ENCODE data around the gene AHNAK.
"Not testable (repeated sequence)": the region's sequence is repeated elsewhere in the genome, so short reads cannot be mapped to it uniquely, and the experiment has no call there.

Gene AHNAK

DNA sequence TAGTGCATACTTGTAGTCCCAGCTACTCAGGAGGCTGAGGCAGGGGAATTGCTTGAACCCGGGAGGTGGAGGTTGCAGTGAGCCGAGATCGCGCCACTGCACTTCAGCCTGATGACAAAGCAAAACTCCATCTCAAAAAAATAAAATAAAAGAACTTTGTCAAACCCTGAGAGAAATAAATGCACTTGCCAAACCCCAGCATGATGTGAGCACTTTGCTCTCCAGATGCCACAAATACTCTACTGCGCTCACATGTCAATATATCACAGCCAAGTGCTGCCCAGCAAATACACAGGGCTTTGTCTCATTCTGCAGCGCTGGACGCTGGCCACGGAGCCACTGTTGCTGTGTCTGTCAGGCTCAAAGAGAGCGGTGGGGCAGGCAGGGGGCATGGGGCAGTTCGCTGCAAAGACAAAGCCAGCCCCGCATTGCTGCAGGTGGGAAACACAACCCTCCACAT, 45.1 kb downstream of the AHNAK start:
- Mint-ChIP-seq H3K9me3 (no peaks in the 10 kb centered on the region), H3K36me3 (ENCODE audit: low read depth) (no peaks in the 10 kb centered on the region), H3K27ac (no peak overlapping the region), H3K4me1 (peaks cover 55% of the 10 kb centered on the region), H3K4me3 (no peak overlapping the region), H3K27me3 (ENCODE audit: low read depth, poor library complexity) (peaks cover 46% of the 10 kb centered on the region)
- peak; percentile 20 for DNase-seq
- TF ChIP-seq, protein P1, sequence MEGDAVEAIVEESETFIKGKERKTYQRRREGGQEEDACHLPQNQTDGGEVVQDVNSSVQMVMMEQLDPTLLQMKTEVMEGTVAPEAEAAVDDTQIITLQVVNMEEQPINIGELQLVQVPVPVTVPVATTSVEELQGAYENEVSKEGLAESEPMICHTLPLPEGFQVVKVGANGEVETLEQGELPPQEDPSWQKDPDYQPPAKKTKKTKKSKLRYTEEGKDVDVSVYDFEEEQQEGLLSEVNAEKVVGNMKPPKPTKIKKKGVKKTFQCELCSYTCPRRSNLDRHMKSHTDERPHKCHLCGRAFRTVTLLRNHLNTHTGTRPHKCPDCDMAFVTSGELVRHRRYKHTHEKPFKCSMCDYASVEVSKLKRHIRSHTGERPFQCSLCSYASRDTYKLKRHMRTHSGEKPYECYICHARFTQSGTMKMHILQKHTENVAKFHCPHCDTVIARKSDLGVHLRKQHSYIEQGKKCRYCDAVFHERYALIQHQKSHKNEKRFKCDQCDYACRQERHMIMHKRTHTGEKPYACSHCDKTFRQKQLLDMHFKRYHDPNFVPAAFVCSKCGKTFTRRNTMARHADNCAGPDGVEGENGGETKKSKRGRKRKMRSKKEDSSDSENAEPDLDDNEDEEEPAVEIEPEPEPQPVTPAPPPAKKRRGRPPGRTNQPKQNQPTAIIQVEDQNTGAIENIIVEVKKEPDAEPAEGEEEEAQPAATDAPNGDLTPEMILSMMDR (IDR thresholded peaks at IDR 0.05) = no peak

DNA sequence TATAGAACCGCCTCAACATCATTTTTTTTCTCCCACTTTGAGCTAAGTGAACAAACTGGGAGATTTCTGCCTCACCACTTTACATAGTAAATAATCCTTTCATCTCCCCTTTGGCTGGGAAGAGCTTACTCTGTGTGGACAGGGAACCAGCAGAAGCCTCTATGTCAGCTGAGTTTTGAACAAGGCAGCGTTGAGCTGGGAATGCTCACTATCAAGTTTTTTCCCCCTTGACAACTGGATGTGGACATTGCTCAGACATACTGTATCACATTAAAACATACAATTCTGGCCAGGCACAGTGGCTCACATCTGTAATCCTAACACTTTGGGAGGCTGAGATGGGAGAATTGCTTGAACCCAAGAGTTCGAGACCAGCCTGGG, 46.0 kb downstream of the AHNAK start:
- H3K4me1 Mint-ChIP-seq = peaks cover 50% of the 10 kb centered on the region
- H3K27ac Mint-ChIP-seq = no peak overlapping the region
- H3K27me3 Mint-ChIP-seq (ENCODE audit: low read depth, poor library complexity) = peaks cover 43% of the 10 kb centered on the region
- H3K4me3 Mint-ChIP-seq = no peak overlapping the region
- H3K36me3 Mint-ChIP-seq (ENCODE audit: low read depth) = no peaks in the 10 kb centered on the region
- no peak for DNase-seq
- TF ChIP-seq, protein P1 (IDR thresholded peaks at IDR 0.05) = no peak
- H3K9me3 Mint-ChIP-seq = no peaks in the 10 kb centered on the region

DNA sequence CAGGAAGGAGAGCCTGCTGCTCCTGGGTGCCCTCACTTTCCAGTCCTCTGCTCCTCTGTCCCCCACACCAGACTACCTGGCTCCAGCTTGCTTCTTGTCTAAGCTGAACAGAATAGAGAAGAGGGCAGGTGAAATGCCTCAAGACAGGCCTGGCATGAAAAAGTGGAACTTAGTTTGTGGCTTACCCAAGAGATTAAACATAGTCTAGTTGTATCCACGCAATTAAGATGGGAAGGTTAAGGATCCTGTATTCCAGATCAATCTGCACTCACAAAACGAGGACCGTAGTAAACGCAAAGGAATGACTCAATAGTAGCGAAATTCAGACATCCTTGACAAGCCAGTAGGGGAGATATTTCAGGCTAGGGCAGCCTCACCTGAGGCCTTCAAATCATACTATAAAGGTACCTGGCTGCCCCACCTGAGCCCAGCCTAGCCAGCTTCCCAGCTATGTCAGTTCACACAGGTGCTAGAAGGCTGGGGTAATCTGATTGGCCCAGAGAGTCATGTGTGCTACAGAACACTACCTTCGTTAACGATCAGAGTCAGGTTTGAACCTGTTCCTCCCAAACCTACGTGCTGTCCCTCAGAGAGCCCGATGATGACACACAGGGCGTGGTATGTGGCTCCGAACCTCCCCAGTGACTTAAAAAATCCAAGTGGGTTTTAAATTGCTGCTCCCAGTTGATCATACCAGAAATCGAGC, 46.5 kb downstream of the AHNAK start:
- Mint-ChIP-seq H3K27ac (no peak overlapping the region), H3K27me3 (ENCODE audit: low read depth, poor library complexity) (peaks cover 37% of the 10 kb centered on the region)
- no peak for DNase-seq

DNA sequence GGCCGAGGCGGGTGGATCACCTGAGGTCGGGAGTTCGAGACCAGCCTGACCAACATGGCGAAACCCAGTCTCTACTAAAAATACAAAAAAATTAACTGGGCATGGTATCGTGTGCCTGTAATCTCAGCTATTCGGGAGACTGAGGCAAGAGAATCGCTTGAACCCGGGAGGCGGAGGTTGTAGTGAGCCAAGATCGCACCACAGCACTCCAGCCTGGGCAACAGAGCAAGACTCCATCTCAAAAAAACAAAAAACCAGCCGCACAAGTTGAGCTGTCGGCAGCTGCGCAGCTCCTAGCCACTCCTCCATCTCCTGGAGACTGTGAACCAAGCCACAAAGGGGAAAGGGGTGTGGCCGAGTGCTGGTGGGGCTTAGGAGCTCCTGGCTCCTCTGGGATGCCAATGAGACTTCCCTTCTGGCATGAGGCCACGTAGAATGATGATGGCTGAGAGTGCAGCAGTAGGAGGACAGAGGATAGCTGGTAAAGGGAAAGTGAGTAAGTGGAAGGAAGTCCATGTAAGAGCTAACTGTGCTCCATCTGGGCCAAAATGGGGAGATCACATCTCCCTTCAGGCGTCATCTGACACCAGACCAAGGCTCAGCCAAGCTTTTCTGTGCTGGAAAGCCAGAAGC, 47.2 kb downstream of the AHNAK start:
- not testable (repeated sequence) for H3K4me3 Mint-ChIP-seq; H3K9me3 Mint-ChIP-seq; H3K36me3 Mint-ChIP-seq (ENCODE audit: low read depth); DNase-seq; H3K27ac Mint-ChIP-seq
- H3K27me3 Mint-ChIP-seq (ENCODE audit: low read depth, poor library complexity) = peaks cover 33% of the 10 kb centered on the region
- H3K4me1 Mint-ChIP-seq = peaks cover 38% of the 10 kb centered on the region

More for the DNA sequence above, 46.5 kb downstream of the AHNAK start:
- Mint-ChIP-seq H3K4me3 (no peak overlapping the region), H3K9me3 (no peaks in the 10 kb centered on the region), H3K36me3 (ENCODE audit: low read depth) (no peaks in the 10 kb centered on the region), H3K4me1 (peaks cover 44% of the 10 kb centered on the region)
- TF ChIP-seq, protein P1 (IDR thresholded peaks at IDR 0.05) = no peak

DNA sequence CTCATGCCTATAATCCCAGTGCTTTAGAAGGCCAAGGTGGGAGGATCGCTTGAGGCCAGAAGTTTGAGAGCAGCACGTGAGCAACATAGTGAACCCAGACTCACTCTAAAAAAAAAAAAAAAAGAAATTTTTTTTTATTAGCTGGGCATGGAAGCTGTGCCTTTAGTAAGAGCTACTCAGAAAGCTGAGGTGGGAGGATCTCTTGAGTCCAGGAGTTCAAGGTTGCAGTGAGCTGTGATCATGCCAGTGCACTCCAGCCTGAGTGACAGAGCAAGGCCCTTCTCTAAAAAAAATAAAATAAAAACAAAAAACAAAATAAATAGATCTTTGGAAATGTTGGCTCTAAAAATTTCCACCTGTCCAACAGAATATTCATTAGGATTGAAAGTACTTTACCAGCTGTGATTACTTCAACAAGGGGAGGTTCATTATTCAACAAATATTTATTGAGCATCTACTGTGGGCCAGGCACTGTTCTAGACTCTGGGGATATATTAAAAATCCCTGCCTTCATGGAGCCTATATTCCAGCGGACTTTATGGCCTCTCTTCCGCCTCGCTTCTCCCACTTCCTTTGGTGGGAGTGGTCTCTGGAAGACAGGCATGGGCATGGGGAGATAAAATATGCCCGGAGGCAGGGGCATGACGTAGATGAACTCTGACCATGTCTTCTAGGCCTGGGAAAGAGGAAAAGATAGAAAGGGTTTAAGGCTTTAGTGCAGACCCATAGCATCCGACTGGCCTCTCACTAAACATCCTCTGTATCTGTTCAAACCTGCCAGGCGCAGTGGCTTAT, 47.9 kb downstream of the AHNAK start:
- DNase-seq = no peak
- Mint-ChIP-seq H3K4me1 (peaks cover 31% of the 10 kb centered on the region), H3K4me3 (no peak overlapping the region), H3K9me3 (no peaks in the 10 kb centered on the region), H3K36me3 (ENCODE audit: low read depth) (no peaks in the 10 kb centered on the region), H3K27ac (no peak overlapping the region), H3K27me3 (ENCODE audit: low read depth, poor library complexity) (peaks cover 26% of the 10 kb centered on the region)
- TF ChIP-seq, protein P1 (IDR thresholded peaks at IDR 0.05) = no peak

DNA sequence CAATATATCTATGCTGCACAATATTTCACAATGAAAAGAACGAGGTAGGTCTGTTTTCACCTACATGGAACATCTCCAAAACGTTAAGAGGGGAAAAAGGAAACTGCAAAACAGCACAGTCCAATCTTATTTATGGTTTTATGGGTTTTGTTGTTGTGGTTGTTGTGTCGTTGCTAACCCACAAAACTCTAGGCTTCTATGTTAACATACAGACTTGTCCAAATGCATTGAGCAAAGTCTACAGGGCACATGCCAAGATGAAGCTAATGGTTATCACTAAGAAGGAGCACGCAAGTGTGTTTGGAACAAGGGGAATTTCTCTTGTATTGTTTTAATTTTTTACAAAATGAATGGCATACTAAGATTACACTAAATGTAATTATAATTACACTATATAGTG, 48.6 kb downstream of the AHNAK start:
- H3K27ac Mint-ChIP-seq = no peak overlapping the region
- H3K4me1 Mint-ChIP-seq = peaks cover 31% of the 10 kb centered on the region
- peaks cover 24% of the 10 kb centered on the region for H3K27me3 Mint-ChIP-seq (ENCODE audit: low read depth, poor library complexity)
- TF ChIP-seq, protein P1 (IDR thresholded peaks at IDR 0.05) = no peak
- H3K9me3 Mint-ChIP-seq = no peaks in the 10 kb centered on the region
- DNase-seq = no peak
- no peak overlapping the region for H3K4me3 Mint-ChIP-seq
- H3K36me3 Mint-ChIP-seq (ENCODE audit: low read depth) = no peaks in the 10 kb centered on the region

Data from nephron progenitor cell (in vitro differentiated cells).